ENCODE data around the gene URAD. TPM values are rescaled to one million over a fixed set of nuclear protein-coding genes. Genes with fewer than 3 reads are reported as not detected.

The URAD gene
- total and polyA plus RNA-seq, 7 experiments from 2014 or later, result not detected

DNA sequence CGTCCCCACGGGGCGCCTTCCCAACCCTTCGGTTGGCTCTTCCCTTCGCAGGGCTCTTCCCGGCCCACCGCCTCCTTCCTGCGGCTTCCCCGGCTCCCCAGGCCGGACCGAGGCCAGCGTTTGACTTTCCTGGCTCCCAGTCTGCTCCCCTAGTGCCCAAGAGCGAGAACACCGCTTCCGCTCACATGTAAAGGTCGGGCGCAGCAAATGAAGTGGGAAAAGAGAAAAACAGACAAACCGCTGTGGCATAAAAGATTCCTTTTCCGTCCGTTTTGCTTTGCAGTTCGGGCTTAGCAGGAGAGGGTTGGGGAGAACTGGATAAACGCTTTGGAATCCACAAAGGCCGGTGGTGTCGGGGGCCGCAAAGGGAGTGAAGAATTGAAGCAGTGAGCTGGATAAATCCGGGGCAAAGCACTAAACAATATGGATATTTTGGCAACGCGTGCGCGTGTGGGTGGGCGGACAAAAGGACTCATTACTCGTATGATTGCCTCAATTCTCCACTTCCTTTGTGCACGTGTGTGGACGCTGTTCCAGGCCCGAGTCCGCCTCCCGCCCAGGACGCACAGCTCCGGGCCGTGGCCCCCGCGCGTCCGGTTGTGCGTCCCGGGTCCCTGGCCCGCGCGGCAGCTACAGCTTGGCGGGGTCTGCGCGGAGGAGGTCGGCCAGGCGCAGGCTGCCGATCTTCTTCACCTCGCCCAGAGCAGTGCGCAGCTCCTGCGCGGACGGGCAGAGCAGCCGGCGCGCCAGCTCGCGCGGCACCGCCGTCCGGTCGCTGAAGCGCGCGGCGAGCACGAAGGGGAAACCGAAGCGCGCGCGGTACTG is 10.8 kb downstream of the URAD start:
- Mint-ChIP-seq H3K4me1 (peaks cover 10 to 33% (median 25%) of the 10 kb centered on the region in 7 donors), H3K4me3 (peak overlapping the region in 5 of 10 donors; percentile 9 to 54 (median 12))
- POLR2A ChIA-PET, result no interaction called here

GRCh38 chr13:27976362-27977091 is 12.0 kb downstream of the URAD start:
- H3K27ac ChIP-seq (ENCODE audit: low read depth, low read length), result no peak overlapping the region
- ATAC-seq (no peak), DNase-seq (no peak)
- H3K9me3 ChIP-seq (ENCODE audit: control insufficient read depth in 2 of 3, low read length in 3 of 3), result no peaks in the 10 kb centered on the region
- no peak overlapping the region for H3K4me3 ChIP-seq (ENCODE audit: low read length)
- Mint-ChIP-seq H3K4me3 (no peak overlapping the region), H3K36me3 (no peaks in the 10 kb centered on the region), H3K4me1 (peaks cover 10 to 32% (median 25%) of the 10 kb centered on the region in 7 donors), H3K9me3 (no peaks in the 10 kb centered on the region), H3K27me3 (peaks cover 70 to 89% (median 83%) of the 10 kb centered on the region in 5 donors), H3K27ac (no peak overlapping the region)
- peaks cover 10 to 20% of the 10 kb centered on the region in 2 donors for H3K27me3 ChIP-seq (ENCODE audit: control insufficient read depth in 2 of 2, insufficient read depth in 2 of 2, low read length in 2 of 2)
- no peaks in the 10 kb centered on the region for H3K36me3 ChIP-seq (ENCODE audit: control insufficient read depth in 2 of 3, insufficient read depth in 3 of 3, low read length in 3 of 3)
- CTCF ChIA-PET, result interaction anchor here (0.5 to 1.3 kb wide), 3 partner anchors 8 to 1260 kb away, joined by 3 to 5 read pairs (median 3); no protein-coding TSS in a partner anchor
- intact Hi-C loops (cut with micrococcal nuclease), result loop anchor here in 1 of 2 donors (2.0 kb wide), 1 partner anchor 52 kb away; no protein-coding TSS in a partner anchor
- POLR2A ChIA-PET, result no interaction called here
- no peaks in the 10 kb centered on the region for H3K4me1 ChIP-seq (ENCODE audit: control insufficient read depth in 2 of 2, insufficient read depth in 2 of 2, low read length in 2 of 2)

More for the DNA sequence above, 10.8 kb downstream of the URAD start:
- H3K9me3 ChIP-seq (ENCODE audit: control insufficient read depth in 2 of 3, low read length in 3 of 3), result no peaks in the 10 kb centered on the region
- ATAC-seq (no peak), DNase-seq (no peak)
- H3K4me1 ChIP-seq (ENCODE audit: control insufficient read depth in 2 of 2, insufficient read depth in 2 of 2, low read length in 2 of 2), result no peaks in the 10 kb centered on the region
- intact Hi-C loops (cut with micrococcal nuclease), result loop anchor here in 1 of 2 donors (2.0 kb wide), 1 partner anchor 53 kb away; no protein-coding TSS in a partner anchor
- CTCF ChIA-PET, result no interaction called here
- peaks cover 81 to 92% (median 88%) of the 10 kb centered on the region in 5 donors for H3K27me3 Mint-ChIP-seq
- H3K36me3 Mint-ChIP-seq, result no peaks in the 10 kb centered on the region
- peaks cover 10 to 20% of the 10 kb centered on the region in 2 donors for H3K27me3 ChIP-seq (ENCODE audit: control insufficient read depth in 2 of 2, insufficient read depth in 2 of 2, low read length in 2 of 2)
- H3K27ac Mint-ChIP-seq, result peak overlapping the region in 1 of 9 donors; percentile 71
- no peak overlapping the region for H3K4me3 ChIP-seq (ENCODE audit: low read length)
- H3K9me3 Mint-ChIP-seq, result no peaks in the 10 kb centered on the region
- H3K27ac ChIP-seq (ENCODE audit: low read depth, low read length), result no peak overlapping the region
- no peaks in the 10 kb centered on the region for H3K36me3 ChIP-seq (ENCODE audit: control insufficient read depth in 2 of 3, insufficient read depth in 3 of 3, low read length in 3 of 3)

- CTCF ChIA-PET, result interaction anchor here (0.5 to 1.3 kb wide), 4 partner anchors 9 to 1259 kb away, joined by 3 to 5 read pairs (median 3); no protein-coding TSS in a partner anchor
- no peaks in the 10 kb centered on the region for H3K9me3 ChIP-seq (ENCODE audit: control insufficient read depth in 2 of 3, low read length in 3 of 3)
- no peaks in the 10 kb centered on the region for H3K36me3 ChIP-seq (ENCODE audit: control insufficient read depth in 2 of 3, insufficient read depth in 3 of 3, low read length in 3 of 3)
- POLR2A ChIA-PET, result no interaction called here
- H3K9me3 Mint-ChIP-seq, result peaks cover 0 to 1% (median 0%) of the 10 kb centered on the region in 11 donors
- ATAC-seq, result no peak
- DNase-seq, result no peak
- intact Hi-C loops (cut with micrococcal nuclease), result loop anchor here in 1 of 2 donors (2.0 kb wide), 1 partner anchor 51 kb away; no protein-coding TSS in a partner anchor
- peaks cover 10 to 18% of the 10 kb centered on the region in 2 donors for H3K27me3 ChIP-seq (ENCODE audit: control insufficient read depth in 2 of 2, insufficient read depth in 2 of 2, low read length in 2 of 2)
- H3K27ac Mint-ChIP-seq, result no peak overlapping the region
- H3K27ac ChIP-seq (ENCODE audit: low read depth, low read length), result no peak overlapping the region
- H3K27me3 Mint-ChIP-seq, result peaks cover 69 to 89% (median 83%) of the 10 kb centered on the region in 5 donors
- no peaks in the 10 kb centered on the region for H3K4me1 ChIP-seq (ENCODE audit: control insufficient read depth in 2 of 2, insufficient read depth in 2 of 2, low read length in 2 of 2)
- H3K4me3 ChIP-seq (ENCODE audit: low read length), result no peak overlapping the region
- H3K36me3 Mint-ChIP-seq, result no peaks in the 10 kb centered on the region
- H3K4me1 Mint-ChIP-seq, result peaks cover 10 to 29% (median 24%) of the 10 kb centered on the region in 7 donors
- no peak overlapping the region for H3K4me3 Mint-ChIP-seq
Observed at GRCh38 chr13:27975564-27976361, 12.7 kb downstream of the URAD start.

DNA sequence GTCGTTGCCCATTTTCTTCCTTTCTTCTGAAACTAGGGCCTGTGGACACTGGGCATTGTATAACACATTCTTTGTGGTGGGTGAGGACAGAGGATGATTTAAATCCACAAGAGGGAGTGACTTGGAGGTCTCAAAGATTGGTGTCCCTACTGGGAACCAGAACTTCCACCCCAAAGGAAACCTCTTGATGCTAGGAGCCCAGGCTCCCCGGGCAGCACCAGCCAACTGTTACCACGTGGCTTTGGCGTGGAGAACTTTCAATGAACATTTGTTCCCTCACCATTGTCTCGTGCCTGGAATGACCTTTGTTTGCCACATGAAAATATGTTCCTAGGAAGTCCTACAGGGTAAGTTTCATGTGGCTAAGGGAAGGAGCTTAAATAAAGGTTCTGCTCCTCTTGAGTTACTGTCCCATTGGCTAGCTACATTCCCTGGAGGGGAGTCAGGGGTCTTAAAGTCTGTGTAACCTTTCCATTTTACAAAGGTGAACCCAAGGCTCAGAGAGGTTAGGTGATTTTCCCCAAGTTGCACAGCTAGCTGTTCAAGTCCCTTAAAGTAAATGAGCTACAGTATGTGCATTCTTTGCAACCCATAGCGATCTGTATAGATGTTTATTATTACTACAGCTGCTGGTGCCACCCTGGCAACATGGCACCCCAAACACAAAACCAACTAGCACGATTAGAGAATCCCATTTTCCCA is 14.4 kb downstream of the URAD start:
- peaks cover 71 to 91% (median 83%) of the 10 kb centered on the region in 5 donors for H3K27me3 Mint-ChIP-seq
- Histone ChIP-seq H3K27ac (ENCODE audit: low read depth, low read length) (no peak overlapping the region), H3K36me3 (ENCODE audit: control insufficient read depth in 2 of 3, insufficient read depth in 3 of 3, low read length in 3 of 3) (no peaks in the 10 kb centered on the region), H3K9me3 (ENCODE audit: control insufficient read depth in 2 of 3, low read length in 3 of 3) (no peaks in the 10 kb centered on the region), H3K4me1 (ENCODE audit: control insufficient read depth in 2 of 2, insufficient read depth in 2 of 2, low read length in 2 of 2) (no peaks in the 10 kb centered on the region), H3K4me3 (ENCODE audit: low read length) (no peak overlapping the region), H3K27me3 (ENCODE audit: control insufficient read depth in 2 of 2, insufficient read depth in 2 of 2, low read length in 2 of 2) (peaks cover 4 to 12% of the 10 kb centered on the region in 2 donors)
- DNase-seq (no peak), ATAC-seq (no peak)
- no peak overlapping the region for H3K27ac Mint-ChIP-seq
- peaks cover 0 to 1% (median 0%) of the 10 kb centered on the region in 11 donors for H3K9me3 Mint-ChIP-seq
- H3K4me3 Mint-ChIP-seq, result no peak overlapping the region
- ChIA-PET CTCF (interaction anchor here (1.1 kb wide), 1 partner anchor 12 kb away, joined by 3 read pairs; no protein-coding TSS in a partner anchor), POLR2A (no interaction called here)
- H3K36me3 Mint-ChIP-seq, result no peaks in the 10 kb centered on the region
- intact Hi-C loops (cut with micrococcal nuclease), result no loop called here
- peaks cover 7 to 29% (median 20%) of the 10 kb centered on the region in 7 donors for H3K4me1 Mint-ChIP-seq

DNA sequence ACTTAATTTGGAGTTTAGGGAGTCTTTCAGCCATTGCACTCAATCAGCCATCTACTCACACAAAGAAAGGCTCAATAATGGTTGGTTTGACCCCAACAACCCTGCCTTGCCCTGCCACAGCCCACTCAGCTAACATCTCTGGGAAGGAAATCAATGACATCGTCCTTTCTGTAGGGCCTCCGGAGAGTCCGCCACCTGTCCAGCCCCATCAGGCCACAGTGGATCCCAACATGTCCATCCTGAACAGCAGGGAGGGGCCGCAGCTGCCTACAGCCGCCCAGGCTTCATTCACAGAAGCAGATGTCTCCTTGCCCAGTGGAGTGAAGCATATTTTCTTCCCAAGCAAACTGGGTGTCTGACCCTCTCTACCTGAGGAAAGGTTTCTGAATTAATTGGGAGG is 15.2 kb downstream of the URAD start:
- ChIA-PET POLR2A (no interaction called here), CTCF (interaction anchor here (0.6 to 1.1 kb wide), 3 partner anchors 12 to 613 kb away, joined by 3 to 5 read pairs (median 4); no protein-coding TSS in a partner anchor)
- Mint-ChIP-seq H3K4me1 (peaks cover 8 to 23% (median 18%) of the 10 kb centered on the region in 7 donors), H3K27ac (no peak overlapping the region), H3K9me3 (peaks cover 0 to 1% (median 0%) of the 10 kb centered on the region in 11 donors), H3K27me3 (peaks cover 65 to 86% (median 77%) of the 10 kb centered on the region in 5 donors), H3K36me3 (no peaks in the 10 kb centered on the region), H3K4me3 (no peak overlapping the region)
- Histone ChIP-seq H3K27ac (ENCODE audit: low read depth, low read length) (no peak overlapping the region), H3K27me3 (ENCODE audit: control insufficient read depth in 2 of 2, insufficient read depth in 2 of 2, low read length in 2 of 2) (peaks cover 4 to 9% of the 10 kb centered on the region in 2 donors), H3K9me3 (ENCODE audit: control insufficient read depth in 2 of 3, low read length in 3 of 3) (no peaks in the 10 kb centered on the region), H3K36me3 (ENCODE audit: control insufficient read depth in 2 of 3, insufficient read depth in 3 of 3, low read length in 3 of 3) (no peaks in the 10 kb centered on the region), H3K4me1 (ENCODE audit: control insufficient read depth in 2 of 2, insufficient read depth in 2 of 2, low read length in 2 of 2) (no peaks in the 10 kb centered on the region), H3K4me3 (ENCODE audit: low read length) (no peak overlapping the region)
- DNase-seq, result no peak
- intact Hi-C loops (cut with micrococcal nuclease), result no loop called here
- no peak for ATAC-seq

Data from naive thymus-derived CD4-positive, alpha-beta T cell (primary cell).